ENCODE measurements around the gene BID.

BID gene

DNA sequence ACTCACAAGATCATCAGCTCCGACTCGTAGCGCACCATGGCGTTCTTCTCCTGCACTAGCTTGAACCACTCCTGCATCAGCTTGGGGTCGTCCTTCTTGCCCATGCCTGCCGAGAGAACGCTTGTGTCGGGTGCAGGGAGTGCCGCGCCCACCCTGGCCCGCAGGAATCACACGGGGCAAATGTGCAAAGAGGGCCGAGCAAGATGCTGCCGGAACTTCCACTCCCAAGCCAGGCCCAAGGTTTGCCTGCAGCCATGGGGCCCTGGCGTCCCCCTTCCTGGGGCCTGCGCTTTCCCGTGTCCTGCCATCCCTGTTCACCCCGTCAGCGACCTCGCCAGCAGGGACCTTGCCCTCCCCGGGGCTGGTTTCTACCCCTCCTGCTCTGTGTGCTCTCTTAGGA lies 16.9 kb upstream of the BID start:
- no peak for TF ChIP-seq CSDC2 (CRISPR knock-in tag; IDR thresholded peaks at IDR 0.05)
- TF ChIP-seq OSR1 (CRISPR knock-in tag; IDR thresholded peaks at IDR 0.05), result no peak
- TF ChIP-seq, protein P1, sequence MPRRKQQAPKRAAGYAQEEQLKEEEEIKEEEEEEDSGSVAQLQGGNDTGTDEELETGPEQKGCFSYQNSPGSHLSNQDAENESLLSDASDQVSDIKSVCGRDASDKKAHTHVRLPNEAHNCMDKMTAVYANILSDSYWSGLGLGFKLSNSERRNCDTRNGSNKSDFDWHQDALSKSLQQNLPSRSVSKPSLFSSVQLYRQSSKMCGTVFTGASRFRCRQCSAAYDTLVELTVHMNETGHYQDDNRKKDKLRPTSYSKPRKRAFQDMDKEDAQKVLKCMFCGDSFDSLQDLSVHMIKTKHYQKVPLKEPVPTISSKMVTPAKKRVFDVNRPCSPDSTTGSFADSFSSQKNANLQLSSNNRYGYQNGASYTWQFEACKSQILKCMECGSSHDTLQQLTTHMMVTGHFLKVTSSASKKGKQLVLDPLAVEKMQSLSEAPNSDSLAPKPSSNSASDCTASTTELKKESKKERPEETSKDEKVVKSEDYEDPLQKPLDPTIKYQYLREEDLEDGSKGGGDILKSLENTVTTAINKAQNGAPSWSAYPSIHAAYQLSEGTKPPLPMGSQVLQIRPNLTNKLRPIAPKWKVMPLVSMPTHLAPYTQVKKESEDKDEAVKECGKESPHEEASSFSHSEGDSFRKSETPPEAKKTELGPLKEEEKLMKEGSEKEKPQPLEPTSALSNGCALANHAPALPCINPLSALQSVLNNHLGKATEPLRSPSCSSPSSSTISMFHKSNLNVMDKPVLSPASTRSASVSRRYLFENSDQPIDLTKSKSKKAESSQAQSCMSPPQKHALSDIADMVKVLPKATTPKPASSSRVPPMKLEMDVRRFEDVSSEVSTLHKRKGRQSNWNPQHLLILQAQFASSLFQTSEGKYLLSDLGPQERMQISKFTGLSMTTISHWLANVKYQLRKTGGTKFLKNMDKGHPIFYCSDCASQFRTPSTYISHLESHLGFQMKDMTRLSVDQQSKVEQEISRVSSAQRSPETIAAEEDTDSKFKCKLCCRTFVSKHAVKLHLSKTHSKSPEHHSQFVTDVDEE (CRISPR knock-in tag; IDR thresholded peaks at IDR 0.05), result no peak
- no peak for TF ChIP-seq GLIS3 (CRISPR knock-in tag; IDR thresholded peaks at IDR 0.05)
- TF ChIP-seq, protein P2, sequence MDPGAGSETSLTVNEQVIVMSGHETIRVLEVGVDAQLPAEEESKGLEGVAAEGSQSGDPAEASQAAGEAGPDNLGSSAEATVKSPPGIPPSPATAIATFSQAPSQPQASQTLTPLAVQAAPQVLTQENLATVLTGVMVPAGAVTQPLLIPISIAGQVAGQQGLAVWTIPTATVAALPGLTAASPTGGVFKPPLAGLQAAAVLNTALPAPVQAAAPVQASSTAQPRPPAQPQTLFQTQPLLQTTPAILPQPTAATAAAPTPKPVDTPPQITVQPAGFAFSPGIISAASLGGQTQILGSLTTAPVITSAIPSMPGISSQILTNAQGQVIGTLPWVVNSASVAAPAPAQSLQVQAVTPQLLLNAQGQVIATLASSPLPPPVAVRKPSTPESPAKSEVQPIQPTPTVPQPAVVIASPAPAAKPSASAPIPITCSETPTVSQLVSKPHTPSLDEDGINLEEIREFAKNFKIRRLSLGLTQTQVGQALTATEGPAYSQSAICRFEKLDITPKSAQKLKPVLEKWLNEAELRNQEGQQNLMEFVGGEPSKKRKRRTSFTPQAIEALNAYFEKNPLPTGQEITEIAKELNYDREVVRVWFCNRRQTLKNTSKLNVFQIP (CRISPR knock-in tag; IDR thresholded peaks at IDR 0.05; ENCODE audit: borderline replicate concordance, low read depth), result no peak
- no peak for TF ChIP-seq RARB (CRISPR knock-in tag; IDR thresholded peaks at IDR 0.05)
- no peak for TF ChIP-seq ZFP3 (CRISPR knock-in tag; IDR thresholded peaks at IDR 0.05)
- TF ChIP-seq, protein P3, sequence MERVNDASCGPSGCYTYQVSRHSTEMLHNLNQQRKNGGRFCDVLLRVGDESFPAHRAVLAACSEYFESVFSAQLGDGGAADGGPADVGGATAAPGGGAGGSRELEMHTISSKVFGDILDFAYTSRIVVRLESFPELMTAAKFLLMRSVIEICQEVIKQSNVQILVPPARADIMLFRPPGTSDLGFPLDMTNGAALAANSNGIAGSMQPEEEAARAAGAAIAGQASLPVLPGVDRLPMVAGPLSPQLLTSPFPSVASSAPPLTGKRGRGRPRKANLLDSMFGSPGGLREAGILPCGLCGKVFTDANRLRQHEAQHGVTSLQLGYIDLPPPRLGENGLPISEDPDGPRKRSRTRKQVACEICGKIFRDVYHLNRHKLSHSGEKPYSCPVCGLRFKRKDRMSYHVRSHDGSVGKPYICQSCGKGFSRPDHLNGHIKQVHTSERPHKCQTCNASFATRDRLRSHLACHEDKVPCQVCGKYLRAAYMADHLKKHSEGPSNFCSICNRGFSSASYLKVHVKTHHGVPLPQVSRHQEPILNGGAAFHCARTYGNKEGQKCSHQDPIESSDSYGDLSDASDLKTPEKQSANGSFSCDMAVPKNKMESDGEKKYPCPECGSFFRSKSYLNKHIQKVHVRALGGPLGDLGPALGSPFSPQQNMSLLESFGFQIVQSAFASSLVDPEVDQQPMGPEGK (CRISPR knock-in tag; IDR thresholded peaks at IDR 0.05; ENCODE audit: borderline replicate concordance), result no peak
- TF ChIP-seq SNAI2 (CRISPR knock-in tag; IDR thresholded peaks at IDR 0.05), result no peak
- no peak for TF ChIP-seq ZNF565 (CRISPR knock-in tag; conservative IDR thresholded peaks at IDR 0.05; ENCODE audit: low read depth)
- TF ChIP-seq TCF4 (CRISPR knock-in tag; IDR thresholded peaks at IDR 0.05; ENCODE audit: borderline replicate concordance), result no peak
- TF ChIP-seq ZNF70 (CRISPR knock-in tag; IDR thresholded peaks at IDR 0.05), result no peak
- no peak for TF ChIP-seq ZNF8 (CRISPR knock-in tag; IDR thresholded peaks at IDR 0.05)
- no peak for TF ChIP-seq TOX (CRISPR knock-in tag; IDR thresholded peaks at IDR 0.05; ENCODE audit: borderline replicate concordance)
- no peak for TF ChIP-seq BACH2 (CRISPR knock-in tag; IDR thresholded peaks at IDR 0.05; ENCODE audit: borderline replicate concordance)
- TF ChIP-seq ARNTL (CRISPR knock-in tag; IDR thresholded peaks at IDR 0.05; ENCODE audit: borderline replicate concordance, low read depth), result no peak

DNA sequence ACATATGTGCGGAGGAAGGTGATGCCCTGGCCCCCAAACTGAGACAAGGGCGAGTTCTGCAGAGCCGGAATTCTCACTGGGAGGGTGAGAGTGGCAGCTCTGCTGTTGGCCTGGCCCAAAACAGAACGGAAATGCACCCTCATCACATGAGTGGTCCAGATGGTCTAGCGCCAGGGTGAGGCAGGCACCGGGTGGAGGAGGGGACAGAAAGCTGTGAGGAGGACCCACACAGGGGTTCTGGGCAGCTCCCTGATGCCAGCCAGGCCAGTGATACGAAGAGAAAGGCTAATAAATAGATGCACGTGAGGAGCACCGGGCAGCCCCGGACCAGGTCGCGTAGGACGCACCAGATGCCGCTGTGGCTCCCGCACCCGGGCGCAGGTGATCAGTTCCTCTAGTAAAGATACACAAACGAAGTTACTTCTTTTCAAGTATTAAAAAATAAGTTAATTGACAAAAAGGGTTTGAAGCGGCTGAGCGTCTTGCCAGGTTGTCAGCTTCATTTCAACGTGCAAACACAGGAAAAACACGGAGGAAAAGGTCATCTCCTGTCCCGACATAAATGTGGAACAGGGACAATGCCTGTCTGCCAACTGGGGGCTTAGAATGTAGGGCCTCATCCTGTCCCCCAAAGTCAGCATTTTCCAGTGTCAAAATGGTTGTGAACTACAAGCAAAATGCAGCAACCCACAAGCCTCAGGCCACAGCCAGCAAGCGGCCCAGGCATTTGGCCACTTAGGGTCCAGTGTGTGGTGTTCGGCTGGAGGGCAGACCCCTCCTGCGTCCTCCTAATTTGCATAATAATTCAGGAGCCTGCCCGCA lies 15.3 kb upstream of the BID start:
- ATAC-seq, result no peak
- TF ChIP-seq, protein P4, sequence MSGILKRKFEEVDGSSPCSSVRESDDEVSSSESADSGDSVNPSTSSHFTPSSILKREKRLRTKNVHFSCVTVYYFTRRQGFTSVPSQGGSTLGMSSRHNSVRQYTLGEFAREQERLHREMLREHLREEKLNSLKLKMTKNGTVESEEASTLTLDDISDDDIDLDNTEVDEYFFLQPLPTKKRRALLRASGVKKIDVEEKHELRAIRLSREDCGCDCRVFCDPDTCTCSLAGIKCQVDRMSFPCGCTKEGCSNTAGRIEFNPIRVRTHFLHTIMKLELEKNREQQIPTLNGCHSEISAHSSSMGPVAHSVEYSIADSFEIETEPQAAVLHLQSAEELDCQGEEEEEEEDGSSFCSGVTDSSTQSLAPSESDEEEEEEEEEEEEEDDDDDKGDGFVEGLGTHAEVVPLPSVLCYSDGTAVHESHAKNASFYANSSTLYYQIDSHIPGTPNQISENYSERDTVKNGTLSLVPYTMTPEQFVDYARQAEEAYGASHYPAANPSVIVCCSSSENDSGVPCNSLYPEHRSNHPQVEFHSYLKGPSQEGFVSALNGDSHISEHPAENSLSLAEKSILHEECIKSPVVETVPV (CRISPR knock-in tag; IDR thresholded peaks at IDR 0.05), result no peak
- TF ChIP-seq ZC3H10 (CRISPR knock-in tag; IDR thresholded peaks at IDR 0.05), result no peak

More for the DNA sequence above, 16.9 kb upstream of the BID start:
- ATAC-seq, result no peak

DNA sequence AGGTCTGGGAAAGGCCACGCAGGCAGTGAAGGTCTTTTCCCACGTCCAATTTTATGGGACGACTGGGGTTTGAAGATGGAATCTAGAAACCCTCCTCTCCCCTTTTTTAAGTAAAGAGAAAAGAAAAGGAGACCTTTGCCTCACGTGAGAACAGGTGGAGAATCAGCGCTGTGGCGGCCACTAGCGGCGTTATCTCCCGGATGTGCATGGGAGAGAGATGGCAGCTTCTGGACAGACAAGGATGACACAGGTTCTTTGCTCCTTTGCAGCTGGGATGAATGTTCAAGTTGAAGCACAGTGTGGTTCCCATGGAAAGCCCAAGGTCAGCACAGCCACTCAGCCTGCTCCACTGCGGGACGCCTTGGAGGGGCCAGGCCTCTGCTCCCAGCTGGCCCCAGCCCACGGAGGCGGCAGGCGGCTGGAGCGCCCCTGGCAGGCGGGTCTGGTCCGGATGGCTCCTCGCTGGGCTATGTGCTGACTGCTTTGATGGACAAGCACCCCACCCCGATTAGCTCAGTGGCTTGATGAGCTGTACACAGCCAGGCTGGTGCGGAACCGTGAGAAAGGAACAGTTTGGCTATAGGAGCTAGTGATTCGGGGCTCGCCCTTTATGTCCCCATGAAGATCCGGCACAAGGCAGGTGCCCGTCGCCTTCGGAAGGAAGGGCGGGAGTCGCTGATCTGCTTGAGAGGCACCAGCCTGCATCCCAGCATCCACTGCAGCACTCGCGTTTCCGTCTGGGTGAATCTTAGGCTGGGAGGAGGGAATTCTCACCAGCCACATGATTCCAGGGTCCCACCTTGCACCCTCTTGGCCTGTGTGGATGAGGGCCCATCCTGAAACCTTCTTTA lies 14.5 kb upstream of the BID start:
- TF ChIP-seq, protein P5, sequence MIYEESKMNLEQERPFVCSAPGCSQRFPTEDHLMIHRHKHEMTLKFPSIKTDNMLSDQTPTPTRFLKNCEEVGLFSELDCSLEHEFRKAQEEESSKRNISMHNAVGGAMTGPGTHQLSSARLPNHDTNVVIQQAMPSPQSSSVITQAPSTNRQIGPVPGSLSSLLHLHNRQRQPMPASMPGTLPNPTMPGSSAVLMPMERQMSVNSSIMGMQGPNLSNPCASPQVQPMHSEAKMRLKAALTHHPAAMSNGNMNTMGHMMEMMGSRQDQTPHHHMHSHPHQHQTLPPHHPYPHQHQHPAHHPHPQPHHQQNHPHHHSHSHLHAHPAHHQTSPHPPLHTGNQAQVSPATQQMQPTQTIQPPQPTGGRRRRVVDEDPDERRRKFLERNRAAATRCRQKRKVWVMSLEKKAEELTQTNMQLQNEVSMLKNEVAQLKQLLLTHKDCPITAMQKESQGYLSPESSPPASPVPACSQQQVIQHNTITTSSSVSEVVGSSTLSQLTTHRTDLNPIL (CRISPR knock-in tag; IDR thresholded peaks at IDR 0.05; ENCODE audit: low read depth), result no peak
- TF ChIP-seq, protein P1 (CRISPR knock-in tag; IDR thresholded peaks at IDR 0.05), result no peak
- ATAC-seq, result no peak

All from SK-N-SH treated with all-trans-retinoic acid at 6 μM for 48 hours (cell line).